ENCODE data around the gene LMTK2.
A peak's percentile ranks its signal among the peaks of the same experiment; 100 is the strongest.

LMTK2 gene

DNA sequence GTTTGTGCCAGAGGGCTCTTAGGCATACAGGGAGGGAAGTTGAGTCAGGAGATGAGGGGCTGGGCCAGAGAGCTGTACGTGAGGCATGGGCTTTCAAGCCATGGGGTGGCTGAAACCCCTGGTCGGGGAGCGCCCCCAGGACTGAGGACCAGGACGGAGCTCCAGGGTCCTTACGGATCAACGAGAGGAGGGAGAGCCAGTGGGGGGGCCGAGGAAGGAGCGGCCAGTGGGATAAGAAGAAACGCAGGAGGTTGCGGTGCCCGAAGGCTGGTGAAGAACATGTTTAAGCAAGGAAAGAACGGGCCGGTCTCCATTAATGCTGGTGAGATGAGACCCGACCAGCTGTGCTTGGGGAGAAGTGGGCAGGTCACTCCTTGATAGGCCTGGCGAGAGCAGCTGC, 61.0 kb downstream of the LMTK2 start:
- Histone ChIP-seq H3K27ac (no peak overlapping the region), H3K9me3 (ENCODE audit: control insufficient read depth, low read length) (no peaks in the 10 kb centered on the region), H3K4me3 (ENCODE audit: low read depth, low read length) (no peak overlapping the region), H3K4me2 (ENCODE audit: low read length) (no peak overlapping the region), H2AFZ (no peak overlapping the region), H3K79me2 (peaks cover 9% of the 10 kb centered on the region), H3K9ac (no peak overlapping the region), H3K4me1 (peaks cover 15% of the 10 kb centered on the region), H3K36me3 (ENCODE audit: control insufficient read depth, insufficient read depth, low read length) (no peaks in the 10 kb centered on the region), H3K27me3 (ENCODE audit: control insufficient read depth, insufficient read depth, low read length) (no peaks in the 10 kb centered on the region)
- TF ChIP-seq, protein P1, sequence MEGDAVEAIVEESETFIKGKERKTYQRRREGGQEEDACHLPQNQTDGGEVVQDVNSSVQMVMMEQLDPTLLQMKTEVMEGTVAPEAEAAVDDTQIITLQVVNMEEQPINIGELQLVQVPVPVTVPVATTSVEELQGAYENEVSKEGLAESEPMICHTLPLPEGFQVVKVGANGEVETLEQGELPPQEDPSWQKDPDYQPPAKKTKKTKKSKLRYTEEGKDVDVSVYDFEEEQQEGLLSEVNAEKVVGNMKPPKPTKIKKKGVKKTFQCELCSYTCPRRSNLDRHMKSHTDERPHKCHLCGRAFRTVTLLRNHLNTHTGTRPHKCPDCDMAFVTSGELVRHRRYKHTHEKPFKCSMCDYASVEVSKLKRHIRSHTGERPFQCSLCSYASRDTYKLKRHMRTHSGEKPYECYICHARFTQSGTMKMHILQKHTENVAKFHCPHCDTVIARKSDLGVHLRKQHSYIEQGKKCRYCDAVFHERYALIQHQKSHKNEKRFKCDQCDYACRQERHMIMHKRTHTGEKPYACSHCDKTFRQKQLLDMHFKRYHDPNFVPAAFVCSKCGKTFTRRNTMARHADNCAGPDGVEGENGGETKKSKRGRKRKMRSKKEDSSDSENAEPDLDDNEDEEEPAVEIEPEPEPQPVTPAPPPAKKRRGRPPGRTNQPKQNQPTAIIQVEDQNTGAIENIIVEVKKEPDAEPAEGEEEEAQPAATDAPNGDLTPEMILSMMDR (IDR thresholded peaks at IDR 0.05) = no peak

DNA sequence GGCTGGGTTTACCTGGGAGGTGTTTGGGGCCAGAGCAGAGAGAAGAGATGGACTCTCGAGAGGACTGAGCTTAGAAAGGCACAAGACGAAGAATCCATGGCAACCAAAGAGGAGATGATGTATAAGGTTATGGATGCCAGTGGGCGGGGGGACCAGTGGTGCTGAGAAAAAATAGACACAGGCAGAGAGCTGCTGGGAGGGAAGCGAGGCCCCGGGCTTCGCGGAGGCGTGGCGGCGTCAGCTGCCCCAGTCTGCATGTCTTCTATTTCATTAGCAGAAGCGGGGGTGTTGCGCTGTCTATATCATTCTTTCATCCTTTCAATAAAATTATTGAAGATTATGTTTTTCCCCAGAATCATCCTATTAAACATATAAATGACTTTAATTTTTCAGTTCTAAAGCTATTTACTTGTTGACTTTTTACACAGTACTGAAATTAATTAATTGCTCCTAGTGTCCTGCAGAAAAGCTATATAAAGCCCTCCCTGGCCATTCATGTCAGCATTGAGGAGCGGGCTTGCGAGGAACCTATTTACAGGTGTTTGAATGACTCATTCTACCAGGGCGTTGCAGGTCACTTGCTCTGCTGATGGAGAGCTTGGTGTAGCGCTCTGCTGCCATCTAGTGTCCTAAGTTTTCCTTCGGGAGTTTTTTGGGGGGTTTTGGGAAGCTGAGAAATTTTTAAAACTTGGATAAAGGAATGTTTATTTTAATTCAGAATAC, 61.7 kb downstream of the LMTK2 start:
- Histone ChIP-seq H3K4me3 (ENCODE audit: low read depth, low read length) (no peak overlapping the region), H3K9ac (no peak overlapping the region), H3K27ac (no peak overlapping the region)

DNA sequence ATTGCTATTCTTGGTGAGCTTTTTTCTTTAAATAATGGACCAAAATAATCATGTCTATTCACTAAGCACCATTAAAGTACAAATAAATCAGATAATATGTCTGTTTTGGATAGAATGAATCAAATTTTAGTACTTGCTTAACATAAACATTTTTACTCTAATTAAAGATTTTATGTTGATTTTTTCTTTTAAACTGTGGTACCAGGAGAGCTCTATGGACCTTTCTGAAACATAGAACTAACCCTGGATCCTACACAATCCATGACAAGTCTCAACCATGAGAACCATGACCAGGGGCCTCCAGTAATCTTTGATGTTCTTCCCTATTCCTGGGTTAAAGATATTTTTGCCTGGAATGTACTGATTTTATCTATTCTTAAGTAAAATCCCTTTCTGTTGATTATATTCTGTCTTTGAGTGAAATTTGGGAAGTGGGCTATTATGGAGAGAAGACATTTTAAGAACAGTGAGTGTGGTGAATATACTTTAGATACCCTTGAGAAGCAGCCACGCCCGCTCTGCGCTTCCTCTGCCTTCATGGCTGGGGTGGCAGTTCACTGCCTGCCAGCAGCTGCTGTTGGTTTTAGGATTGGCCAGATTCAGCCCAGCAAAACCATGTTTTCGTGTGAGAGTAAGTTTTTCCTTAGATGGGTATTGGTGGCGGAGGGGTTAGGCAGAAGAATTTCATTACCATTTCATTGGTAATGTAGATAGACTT, 62.4 kb downstream of the LMTK2 start:
- Histone ChIP-seq H3K9ac (no peak overlapping the region), H3K9me3 (ENCODE audit: control insufficient read depth, low read length) (no peaks in the 10 kb centered on the region), H3K27me3 (ENCODE audit: control insufficient read depth, insufficient read depth, low read length) (no peaks in the 10 kb centered on the region), H3K27ac (no peak overlapping the region), H3K79me2 (peaks cover 9% of the 10 kb centered on the region), H3K36me3 (ENCODE audit: control insufficient read depth, insufficient read depth, low read length) (no peaks in the 10 kb centered on the region), H3K4me1 (peaks cover 7% of the 10 kb centered on the region), H2AFZ (no peak overlapping the region), H3K4me3 (ENCODE audit: low read depth, low read length) (no peak overlapping the region), H3K4me2 (ENCODE audit: low read length) (no peak overlapping the region)
- TF ChIP-seq, protein P1 (IDR thresholded peaks at IDR 0.05) = no peak

More for the DNA sequence above, 61.7 kb downstream of the LMTK2 start:
- no peaks in the 10 kb centered on the region for H3K36me3 ChIP-seq (ENCODE audit: control insufficient read depth, insufficient read depth, low read length)
- no peak overlapping the region for H2AFZ ChIP-seq
- no peaks in the 10 kb centered on the region for H3K9me3 ChIP-seq (ENCODE audit: control insufficient read depth, low read length)
- no peak overlapping the region for H3K4me2 ChIP-seq (ENCODE audit: low read length)
- TF ChIP-seq, protein P1 (IDR thresholded peaks at IDR 0.05) = peak; percentile 90
- H3K79me2 ChIP-seq = peaks cover 9% of the 10 kb centered on the region
- no peaks in the 10 kb centered on the region for H3K27me3 ChIP-seq (ENCODE audit: control insufficient read depth, insufficient read depth, low read length)
- peaks cover 14% of the 10 kb centered on the region for H3K4me1 ChIP-seq

DNA sequence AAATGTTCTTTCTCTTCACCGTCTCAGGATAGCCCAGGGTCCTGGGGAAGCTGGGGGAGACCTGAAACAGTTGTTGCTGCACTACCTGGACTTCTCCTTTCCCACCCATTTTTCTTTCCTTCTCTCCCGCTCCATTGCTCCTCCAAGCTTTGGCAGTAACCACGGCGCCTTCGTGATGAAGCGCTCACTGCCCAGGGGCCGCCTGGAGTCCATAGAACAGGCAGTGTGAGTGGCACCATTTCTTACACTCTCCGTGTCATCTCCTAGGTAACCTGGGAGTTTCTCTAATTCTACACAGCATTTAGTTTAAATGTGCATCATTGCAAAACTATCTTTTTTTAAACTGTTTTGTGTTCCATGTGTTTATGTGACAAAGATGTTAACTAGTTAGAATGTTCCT, 64.3 kb downstream of the LMTK2 start:
- H3K4me1 ChIP-seq = no peaks in the 10 kb centered on the region
- no peak overlapping the region for H3K4me3 ChIP-seq (ENCODE audit: low read depth, low read length)
- no peaks in the 10 kb centered on the region for H3K9me3 ChIP-seq (ENCODE audit: control insufficient read depth, low read length)
- H3K4me2 ChIP-seq (ENCODE audit: low read length) = no peak overlapping the region
- H3K79me2 ChIP-seq = peaks cover 9% of the 10 kb centered on the region
- H3K27me3 ChIP-seq (ENCODE audit: control insufficient read depth, insufficient read depth, low read length) = no peaks in the 10 kb centered on the region
- no peaks in the 10 kb centered on the region for H3K36me3 ChIP-seq (ENCODE audit: control insufficient read depth, insufficient read depth, low read length)
- no peak overlapping the region for H2AFZ ChIP-seq
- H3K27ac ChIP-seq = no peak overlapping the region
- no peak overlapping the region for H3K9ac ChIP-seq
- TF ChIP-seq, protein P1 (IDR thresholded peaks at IDR 0.05) = no peak

Data from parathyroid adenoma (tissue), 2 donors.